Measurements from ENCODE around the gene LIF. TPM values are rescaled to one million over a fixed set of nuclear protein-coding genes. Genes with fewer than 3 reads are reported as not detected.
A peak's percentile ranks its signal among the peaks of the same experiment; 100 is the strongest.
"Not testable (repeated sequence)": the region's sequence is repeated elsewhere in the genome, so short reads cannot be mapped to it uniquely, and the experiment has no call there.

The LIF gene
- total RNA-seq, 1 experiment from 2014 or later, result 35.2 TPM

GRCh38 chr22:30226192-30226832 is 20.2 kb downstream of the LIF start:
- peak; percentile 80 for DNase-seq (ENCODE audit: low read depth)

GRCh38 chr22:30225220-30225927 is 21.2 kb downstream of the LIF start:
- DNase-seq (ENCODE audit: low read depth), result no peak

DNA sequence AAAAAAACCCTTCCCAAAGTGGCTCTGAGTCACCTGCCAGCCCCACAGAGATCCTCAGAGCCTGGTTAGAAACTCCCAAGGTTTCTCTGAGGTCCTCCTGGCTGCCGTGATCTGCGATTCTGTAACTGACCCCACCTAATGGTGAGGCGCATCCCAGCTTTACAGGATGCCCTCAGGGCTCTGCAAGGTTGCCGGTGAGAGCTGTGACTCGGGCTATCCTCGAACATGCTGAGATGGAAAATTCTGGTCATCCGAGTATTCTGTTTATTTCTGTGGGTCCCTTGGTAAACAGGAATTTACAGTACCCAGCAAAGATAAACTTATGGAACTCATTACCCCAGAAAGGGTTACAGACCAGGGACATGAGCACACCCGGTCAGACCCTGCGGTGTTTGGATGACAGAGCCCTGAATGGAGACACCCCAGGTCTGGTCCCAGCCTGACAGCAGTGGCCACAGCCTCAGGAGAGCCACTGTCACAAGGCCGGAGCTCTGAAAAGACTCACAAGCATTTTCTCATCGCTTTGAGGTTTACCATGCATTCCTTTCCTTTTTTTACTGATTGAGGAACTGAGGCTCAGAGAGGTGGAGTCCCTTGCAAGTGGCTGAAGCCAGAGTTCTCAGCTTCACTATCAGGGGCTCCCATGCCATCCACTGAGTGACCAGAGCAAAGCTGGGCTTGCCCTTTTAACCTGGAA is 22.2 kb downstream of the LIF start:
- peak; percentile 88 for DNase-seq (ENCODE audit: low read depth)

DNA sequence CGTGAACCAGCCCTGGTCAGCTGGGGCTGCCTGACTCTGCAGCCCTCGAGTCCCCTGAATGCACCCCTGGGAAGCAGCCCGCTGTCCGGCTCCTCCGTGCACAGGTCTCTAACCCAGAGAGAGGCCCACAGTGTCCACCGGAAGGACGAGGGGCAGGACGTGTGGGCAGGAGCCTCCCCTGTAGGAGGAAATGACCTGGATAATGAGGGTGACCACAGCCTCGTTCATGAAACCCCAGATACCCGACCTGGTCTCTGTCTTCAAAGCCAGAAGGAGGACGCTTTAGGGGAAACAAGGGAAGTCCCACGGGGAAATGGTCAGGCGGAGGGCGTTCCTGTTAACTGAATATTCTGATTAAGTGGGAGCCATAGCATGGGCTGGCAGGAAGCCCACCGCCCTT is 23.3 kb downstream of the LIF start:
- DNase-seq (ENCODE audit: low read depth), result peak; percentile 61

DNA sequence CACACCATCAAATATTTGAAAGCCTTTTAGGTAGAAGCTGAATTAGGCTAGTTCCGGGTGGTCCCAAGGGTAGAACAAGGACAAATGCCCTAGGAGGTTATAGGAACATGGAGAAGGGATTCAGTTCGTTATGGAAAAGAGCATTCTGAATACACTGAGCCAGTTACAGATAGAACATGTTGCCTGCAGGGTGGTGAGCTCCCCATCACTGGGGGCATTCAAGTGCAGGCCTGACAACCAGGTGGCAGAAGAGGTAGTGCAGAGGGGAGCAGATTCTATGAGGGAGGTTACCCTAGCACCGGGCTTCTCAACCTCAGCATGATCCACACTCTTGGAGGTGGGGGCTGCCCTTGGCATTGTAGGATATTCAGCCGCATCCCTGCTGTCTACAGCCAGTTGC is 24.2 kb downstream of the LIF start:
- DNase-seq (ENCODE audit: low read depth), result no peak

DNA sequence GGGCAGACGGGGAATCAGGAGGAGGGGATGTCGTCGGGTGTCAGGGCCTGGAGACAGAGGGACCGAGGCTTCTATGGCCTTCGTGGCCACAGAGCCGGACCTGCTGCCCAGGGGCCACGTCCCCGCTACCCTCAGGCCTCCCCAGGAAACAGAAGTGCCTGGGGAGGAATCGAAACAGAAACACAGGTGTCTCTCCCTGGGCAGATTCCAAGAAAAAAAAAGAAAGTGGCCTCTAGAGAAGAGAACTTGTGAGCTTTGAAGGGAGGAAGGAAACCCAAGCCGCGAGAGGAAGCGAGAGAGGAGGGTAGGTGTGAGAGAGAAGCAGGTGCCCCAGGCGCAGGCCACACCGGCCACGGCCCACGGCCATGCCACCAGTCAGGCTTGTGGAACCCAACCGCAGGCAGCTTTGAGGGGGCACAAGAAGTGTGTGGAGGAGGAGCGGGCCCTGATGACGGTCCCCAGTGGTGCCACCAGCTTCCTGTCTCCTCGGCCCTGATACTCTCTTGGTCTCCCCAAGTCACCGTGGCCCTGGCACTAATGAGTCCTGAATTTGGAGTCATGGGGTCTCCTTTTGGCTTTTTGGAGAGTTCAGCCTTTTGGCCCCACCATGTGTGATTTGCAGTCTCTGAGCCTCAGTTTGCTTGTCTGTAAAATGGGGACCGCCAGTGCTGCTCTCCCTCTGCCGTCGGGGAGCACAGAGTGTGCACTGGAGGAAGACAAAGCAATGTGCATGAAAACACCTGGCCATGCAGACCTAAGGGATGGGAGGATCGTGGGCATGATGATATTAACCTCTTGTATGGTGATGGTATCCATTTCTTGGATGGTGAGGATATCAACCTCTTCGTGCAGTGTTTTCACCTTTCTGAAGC is 25.2 kb downstream of the LIF start:
- DNase-seq (ENCODE audit: low read depth), result no peak

- DNase-seq (ENCODE audit: low read depth), result no peak
Observed at GRCh38 chr22:30220338-30221012, 26.1 kb downstream of the LIF start.

DNA sequence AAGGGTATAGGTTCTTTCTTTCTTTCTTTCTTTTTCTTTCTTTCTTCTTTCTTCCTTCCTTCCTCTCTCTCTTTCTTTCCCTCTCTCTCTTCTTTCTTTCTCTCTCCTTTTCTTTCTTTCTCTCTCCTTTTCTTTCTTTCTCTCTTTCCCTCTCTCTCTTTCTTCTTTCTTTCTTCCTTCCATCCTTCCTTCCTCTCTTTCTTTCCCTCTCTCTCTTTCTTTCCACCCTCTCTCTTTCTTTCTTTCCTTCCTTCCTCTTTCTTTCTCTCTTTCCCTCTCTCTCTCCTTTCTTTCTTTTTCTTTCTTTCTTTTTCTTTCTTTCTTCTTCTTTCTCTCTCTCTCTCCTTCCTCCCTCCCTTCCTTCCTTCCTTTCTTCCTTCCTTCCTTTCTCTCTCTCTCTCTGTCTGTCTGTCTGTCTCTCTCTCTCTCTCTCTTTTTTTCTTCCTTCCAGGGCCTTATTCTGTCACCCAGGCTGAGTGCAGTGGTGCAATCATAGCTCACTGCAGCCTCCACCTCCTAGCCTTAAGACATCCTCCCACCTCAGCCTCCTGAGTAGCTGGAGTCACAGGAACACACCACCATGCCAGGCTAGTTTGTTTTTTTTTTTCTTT is 26.8 kb downstream of the LIF start:
- no peak for DNase-seq (ENCODE audit: low read depth)

- no peak for DNase-seq (ENCODE audit: low read depth)
Observed at GRCh38 chr22:30219049-30219654, 27.4 kb downstream of the LIF start.

- no peak for DNase-seq (ENCODE audit: low read depth)
Observed at GRCh38 chr22:30217698-30218560, 28.6 kb downstream of the LIF start.

DNA sequence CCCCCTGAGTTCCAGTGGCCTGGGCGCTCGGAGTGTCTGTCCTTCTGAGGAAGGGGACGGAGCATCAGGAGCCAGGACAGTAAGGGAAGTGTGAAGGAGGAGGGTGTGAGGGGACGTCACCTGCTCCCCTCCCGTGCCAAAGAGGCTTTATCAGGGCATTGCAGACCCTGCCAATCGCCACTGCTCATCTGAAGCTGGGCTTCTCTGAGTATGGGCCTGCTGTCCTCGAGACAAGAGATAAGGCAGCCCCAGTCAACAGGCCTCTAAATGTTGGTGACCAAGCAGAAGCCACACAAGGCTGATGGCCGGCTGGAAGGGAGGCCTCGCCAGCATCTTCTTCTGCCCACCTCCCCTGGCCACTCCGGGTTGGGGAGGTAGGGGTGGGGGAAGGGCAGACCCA is 29.8 kb downstream of the LIF start:
- DNase-seq (ENCODE audit: low read depth), result no peak

- not testable (repeated sequence) for DNase-seq (ENCODE audit: low read depth)
Observed at GRCh38 chr22:30216272-30216671, 30.3 kb downstream of the LIF start.

GRCh38 chr22:30214703-30215407 is 31.7 kb downstream of the LIF start:
- DNase-seq (ENCODE audit: low read depth), result no peak

GRCh38 chr22:30212996-30213441 is 33.5 kb downstream of the LIF start:
- peak; percentile 74 for DNase-seq (ENCODE audit: low read depth)

- DNase-seq (ENCODE audit: low read depth), result peak; percentile 95
Observed at GRCh38 chr22:30212363-30212995, 34.1 kb downstream of the LIF start.

DNA sequence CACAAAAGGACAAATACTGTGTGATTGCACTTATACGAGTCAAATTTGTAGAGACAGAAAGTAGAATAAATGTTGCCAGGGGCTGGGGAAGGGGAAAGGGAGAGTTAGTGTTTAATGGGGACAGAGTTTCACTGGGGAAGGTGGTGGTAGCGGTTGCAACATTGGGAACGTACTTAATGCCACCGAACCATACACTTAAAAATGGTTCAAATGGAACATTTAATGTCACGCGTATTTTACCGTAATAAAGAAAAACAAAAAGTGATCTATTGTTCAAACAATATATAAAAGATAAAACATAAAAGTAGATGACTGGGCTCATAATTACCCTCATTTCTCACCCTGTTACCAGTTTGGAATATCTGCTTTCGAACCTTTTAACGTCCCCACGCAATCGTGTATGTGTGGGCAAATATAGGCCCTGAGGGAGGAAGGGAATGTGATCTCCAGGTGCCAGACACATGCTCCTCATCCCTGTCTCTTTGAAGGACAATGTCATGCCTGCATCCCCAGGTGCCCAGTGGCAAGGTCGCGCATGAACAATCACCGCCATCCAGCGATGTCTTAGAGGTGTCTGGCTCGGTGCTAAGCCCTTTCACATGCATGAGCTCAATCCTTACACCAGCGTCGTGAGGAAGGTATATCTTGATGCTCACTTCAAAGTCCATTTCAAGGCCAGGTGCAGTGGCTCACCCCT is 35.3 kb downstream of the LIF start:
- no peak for DNase-seq (ENCODE audit: low read depth)

GRCh38 chr22:30210235-30210909 is 36.2 kb downstream of the LIF start:
- DNase-seq (ENCODE audit: low read depth), result peak; percentile 96
